DMS53 treated with DMSO at 0.1 percent for 48 hours (cell line): ENCODE measurements around the gene HEMK1.
A peak's percentile ranks its signal among the peaks of the same experiment; 100 is the strongest.

Source experiments
- DNase-seq: peaks from one replicate; lab custom pipeline; 2025; ENCODE audit not compliant: unreplicated experiment; lab: John Stamatoyannopoulos, UW

HEMK1 gene, protein sequence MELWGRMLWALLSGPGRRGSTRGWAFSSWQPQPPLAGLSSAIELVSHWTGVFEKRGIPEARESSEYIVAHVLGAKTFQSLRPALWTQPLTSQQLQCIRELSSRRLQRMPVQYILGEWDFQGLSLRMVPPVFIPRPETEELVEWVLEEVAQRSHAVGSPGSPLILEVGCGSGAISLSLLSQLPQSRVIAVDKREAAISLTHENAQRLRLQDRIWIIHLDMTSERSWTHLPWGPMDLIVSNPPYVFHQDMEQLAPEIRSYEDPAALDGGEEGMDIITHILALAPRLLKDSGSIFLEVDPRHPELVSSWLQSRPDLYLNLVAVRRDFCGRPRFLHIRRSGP

GRCh38 chr3:50568947-50569749 is at the start of gene HEMK1:
Gene HEMK1, plus strand, starts transcription at chr3:50569522. Its CDS starts 1,583 bp downstream, at chr3:50571105.
- peak; percentile 52 for DNase-seq

DNA sequence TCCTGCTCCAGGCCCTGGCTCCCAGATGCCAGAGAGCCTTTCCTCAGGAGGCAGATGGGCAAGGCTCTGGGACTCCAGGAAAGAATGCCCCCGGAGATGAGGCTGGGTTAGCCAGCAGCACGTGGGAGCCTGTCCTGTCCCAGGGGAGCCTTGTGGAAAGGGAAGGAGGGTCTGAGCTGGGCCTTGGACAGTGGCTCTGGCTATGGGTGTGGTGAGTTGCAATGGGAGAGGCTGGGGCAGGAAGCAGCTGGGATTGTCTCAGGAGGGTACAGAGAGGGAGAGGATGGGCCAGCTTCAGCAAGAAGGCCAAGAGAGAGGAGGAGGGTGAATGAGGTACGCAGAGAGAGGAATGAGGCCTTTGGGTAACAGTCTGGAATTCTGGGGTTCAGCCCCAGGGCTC is 48.5 kb upstream of the HEMK1 start:
- no peak for DNase-seq

DNA sequence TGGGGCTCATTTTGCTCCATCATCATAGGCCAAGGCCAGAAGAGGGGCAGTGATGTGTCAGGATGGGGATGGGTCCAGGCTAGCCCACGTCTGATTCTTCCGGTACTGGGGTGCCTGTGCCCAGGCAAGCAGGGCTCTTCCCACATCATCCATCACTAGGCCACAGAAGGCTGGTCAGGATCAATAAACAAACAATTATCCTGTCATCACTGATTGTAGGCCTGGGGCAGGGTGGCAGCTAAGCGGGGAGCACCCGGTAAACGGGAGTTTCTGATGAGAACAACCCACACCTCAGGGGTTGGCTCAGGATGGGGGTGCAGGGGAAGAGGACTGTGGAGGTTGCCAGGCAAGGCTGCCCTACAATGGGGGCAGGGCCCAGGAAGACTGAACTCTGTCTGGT is 47.8 kb upstream of the HEMK1 start:
- DNase-seq = no peak

DNA sequence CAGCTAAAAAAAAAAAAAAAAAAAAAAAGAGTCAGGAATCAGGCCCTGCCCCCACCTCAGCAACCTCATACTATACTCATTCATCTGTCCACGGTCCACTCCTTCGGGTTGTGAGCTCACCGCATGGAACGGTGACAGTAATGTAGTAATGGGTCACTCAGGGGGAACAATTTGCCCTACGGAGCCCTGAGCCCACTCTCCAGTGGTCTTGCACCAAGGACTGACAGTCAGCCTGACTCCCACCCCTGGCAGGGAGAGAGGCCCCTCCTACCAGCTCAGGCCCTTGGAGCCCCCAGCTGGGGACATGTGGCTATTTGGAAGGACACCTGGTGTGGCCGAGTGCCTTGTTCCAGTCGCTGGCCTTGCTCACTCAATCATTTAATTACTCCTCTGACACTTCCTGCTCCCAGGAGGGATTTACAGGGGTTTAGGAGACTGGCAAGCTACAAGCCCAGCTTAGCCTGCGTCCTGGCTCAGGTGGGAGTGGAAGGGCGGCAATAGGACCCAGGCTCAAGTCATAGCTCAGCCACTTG is 46.0 kb upstream of the HEMK1 start:
- no peak for DNase-seq

DNA sequence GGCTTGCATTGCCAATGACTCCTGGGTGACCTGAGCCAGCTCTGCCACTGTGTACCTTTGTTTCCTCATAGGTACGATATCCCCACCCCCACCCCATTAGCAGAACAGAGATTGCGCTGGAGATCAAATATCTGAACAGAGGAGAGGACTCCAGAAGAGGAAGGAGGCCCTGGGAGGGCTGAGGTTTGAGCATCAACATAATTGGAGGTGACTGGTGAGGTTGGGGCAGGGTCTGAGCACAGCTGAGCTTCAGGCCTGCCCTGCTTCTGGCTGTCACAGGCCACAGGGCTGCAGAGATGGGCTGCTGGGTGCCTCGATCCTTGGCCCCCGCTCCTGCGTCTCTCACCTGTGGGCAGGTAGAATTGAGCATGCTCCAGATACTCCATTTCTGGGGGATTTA is 44.6 kb upstream of the HEMK1 start:
- DNase-seq = no peak

DNA sequence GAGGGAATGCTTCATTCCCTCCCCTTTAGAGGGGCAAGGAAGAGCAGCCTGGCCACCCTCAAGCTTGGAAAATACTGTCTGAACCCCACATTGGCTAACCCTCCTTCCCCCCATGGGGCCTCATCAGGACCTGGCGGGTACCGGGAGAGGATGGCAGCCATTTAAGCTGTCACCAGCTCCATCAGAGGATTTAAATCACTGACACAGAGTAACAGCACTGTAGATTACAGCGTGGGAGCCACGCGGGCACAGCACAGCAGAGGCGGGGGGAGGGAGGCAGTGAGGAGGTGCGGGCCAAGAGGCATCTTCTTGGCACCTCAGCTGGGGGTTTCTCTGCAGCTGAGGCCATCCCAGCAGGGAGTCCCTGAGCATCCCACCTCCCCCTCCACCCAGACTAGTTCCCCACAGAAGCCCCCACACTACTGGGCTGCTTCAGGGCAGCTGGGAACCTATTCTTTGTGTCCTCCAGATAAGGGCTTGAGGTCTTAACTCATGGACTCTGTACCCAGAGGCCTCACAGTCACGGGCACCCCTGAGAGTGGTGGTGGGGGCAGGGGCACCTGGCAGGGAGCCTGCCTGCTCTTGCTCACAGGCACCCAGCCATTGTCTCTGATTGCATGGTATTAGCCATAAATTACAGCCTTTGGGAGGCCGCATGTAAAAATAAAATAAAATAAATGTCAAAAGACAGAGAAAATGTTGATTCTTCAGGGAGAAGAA is 44.0 kb upstream of the HEMK1 start:
- DNase-seq = no peak

DNA sequence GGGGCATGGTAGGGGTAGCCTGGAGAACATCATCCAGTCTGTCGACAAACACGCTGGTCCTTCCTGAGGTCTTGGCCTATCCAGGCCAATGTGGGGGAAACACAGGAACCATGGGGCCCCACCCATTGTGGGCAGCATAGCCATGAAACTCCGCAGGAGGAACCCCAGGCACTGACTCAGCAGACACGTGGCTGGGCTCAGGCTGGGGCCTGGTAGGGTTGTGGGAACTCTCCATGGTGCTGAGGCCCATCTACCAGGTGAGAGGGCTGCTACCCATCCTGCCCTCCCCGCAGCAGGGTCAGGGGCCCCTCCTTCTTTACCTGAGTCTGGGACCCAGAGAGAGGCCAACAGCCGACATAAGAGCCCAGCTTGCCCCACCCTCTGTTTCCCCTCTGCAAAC is 43.3 kb upstream of the HEMK1 start:
- no peak for DNase-seq

- no peak for DNase-seq
Observed at GRCh38 chr3:50530001-50530970, 39.0 kb upstream of the HEMK1 start.

DNA sequence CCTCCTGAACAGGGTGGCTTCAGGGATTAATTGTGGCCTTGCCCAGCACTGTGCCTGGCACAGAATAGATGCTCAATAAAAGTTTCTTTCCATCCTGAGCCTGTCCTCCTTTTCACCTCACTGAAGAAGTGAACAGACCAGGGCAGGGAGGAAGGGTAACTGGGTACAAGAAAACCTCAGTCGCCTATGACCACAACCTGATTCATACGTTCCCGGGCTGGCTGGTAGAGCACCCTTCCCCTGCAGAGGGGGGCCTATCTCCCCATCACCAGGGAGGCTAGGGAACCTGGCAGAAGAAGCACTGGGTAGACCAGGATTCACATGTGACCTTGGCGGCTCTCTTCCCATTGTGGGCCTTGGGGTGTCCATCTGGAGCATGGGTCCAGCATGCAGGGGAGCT is 38.1 kb upstream of the HEMK1 start:
- no peak for DNase-seq

GRCh38 chr3:50532062-50532705 is 37.1 kb upstream of the HEMK1 start:
- DNase-seq = no peak

- no peak for DNase-seq
Observed at GRCh38 chr3:50533316-50533715, 36.0 kb upstream of the HEMK1 start.

DNA sequence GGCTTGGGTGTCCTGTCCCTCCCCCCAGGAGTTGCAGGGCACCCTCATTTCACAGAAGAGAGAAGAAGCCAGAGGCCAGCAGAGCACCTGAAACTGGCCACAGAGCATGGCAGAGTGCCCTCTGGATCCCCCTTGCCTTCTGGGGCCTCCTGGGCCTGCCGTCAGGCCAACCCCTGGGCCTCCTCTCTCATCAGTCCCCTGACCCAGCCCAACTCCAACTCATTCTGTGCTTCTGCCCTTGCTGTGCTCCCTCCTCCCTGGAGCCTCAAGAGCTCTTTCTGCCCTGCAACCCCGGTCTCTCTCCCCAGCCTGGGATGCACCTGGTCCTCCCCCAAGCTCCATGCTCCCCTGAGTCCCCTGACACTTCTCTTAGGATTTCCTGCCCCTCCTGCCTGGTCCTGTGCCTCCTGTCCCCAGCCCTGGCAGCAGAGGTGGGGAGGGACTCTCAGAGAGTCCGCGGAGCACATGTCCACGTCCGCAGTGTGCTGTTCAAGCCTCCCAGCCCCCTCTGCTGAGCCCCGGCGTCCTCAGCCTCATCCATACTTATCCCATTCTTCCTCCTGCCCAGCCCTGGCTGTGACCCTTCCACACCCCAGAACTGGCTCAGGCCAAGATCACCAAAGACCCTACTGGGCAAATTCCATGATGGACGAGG is 35.4 kb upstream of the HEMK1 start:
- DNase-seq = no peak

DNA sequence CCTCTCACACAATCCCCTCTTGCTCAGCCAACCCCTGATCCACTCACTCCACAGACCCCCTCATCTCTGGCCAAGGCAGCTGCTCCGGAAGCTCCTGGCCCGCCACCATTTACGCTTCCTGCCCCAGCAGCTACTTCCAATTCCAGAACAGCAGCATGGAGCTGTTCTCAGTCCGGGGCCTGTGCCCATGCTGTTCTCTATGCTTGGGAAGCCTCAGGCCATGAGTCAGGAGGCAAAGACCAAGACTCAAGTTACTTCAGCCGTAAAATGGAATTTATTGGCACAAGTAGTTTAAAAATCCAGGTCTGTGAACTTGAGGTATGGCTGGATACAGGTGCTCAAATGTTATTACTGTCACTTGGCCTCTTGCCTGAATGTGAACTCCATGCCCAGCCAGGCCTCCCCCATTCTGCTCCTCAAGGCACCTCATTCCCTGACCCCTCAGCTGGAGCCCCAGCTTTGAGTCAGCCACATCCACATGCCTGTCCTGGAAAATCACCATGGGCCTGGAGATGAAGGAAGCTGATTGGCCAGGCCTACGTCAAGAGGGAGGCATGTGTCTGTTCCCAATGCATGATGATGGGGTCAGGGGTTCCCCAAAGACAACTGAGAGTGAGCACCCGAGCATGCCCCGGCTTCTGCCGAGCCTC is 34.5 kb upstream of the HEMK1 start:
- no peak for DNase-seq

DNA sequence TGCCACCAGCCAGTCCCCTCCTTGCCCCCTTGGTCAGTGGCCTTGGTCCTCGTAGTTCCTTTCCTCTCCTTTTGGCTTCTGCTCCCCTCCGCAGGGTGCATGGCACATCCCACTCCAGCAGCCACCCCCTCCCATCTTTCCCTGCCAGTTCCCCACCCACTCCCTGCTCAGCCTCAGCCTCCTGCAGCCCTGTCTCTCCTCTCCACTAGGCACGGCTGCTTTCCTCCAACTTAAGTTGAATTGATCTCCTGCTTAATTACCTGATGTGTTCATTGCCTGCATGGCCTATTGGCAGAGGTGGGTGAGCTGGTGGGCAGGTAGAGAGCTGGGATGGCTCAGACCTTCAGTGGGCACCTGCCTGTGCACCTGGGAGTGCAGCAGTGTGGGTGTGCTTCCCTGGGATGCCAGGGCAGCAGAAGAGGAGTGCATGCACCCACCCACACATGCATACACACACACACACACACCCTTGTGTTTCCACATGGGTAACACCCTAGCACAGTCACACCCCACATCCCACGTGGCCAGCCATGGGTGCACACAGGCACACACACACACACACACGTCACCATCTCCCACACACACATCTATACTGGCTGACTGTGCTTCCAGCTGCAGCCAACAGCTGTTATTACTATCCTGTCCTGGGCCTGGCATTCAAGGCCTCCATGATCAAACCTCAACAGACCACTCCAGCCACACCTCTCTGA is 32.7 kb upstream of the HEMK1 start:
- DNase-seq = no peak

DNA sequence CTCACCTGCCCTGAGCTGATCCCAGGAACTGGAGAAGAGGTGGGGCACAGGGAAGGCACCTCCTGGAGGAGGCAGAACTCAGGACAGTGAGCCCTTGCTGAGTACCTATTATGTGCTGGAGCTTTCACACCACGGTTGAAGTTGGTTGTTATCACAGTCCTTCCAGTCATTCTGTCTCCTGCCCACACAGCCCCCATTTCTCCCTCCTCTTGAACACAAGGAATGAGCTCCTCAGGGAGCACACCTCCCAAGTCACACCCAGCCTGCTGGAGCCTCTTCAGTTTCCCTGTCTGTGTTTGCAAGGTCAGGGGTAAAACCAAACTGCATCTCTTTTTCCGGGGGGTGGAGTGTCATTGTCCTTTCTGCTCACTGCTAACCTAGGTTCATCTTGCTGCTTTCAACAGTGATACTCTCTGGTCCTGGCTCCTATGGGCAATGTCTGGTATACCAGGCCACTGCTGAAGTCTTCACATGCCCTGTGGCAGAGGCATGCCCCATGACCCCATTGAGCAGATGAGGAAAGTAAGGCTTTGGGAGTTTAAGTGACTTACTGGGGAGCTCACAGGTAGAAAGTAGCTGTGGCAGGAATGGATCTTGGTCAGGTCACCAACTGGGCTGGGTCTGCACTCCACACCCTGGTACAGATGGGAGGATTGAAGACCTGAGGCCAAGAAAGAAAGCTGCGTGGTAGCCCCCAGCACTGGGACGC is 31.7 kb upstream of the HEMK1 start:
- no peak for DNase-seq

DNA sequence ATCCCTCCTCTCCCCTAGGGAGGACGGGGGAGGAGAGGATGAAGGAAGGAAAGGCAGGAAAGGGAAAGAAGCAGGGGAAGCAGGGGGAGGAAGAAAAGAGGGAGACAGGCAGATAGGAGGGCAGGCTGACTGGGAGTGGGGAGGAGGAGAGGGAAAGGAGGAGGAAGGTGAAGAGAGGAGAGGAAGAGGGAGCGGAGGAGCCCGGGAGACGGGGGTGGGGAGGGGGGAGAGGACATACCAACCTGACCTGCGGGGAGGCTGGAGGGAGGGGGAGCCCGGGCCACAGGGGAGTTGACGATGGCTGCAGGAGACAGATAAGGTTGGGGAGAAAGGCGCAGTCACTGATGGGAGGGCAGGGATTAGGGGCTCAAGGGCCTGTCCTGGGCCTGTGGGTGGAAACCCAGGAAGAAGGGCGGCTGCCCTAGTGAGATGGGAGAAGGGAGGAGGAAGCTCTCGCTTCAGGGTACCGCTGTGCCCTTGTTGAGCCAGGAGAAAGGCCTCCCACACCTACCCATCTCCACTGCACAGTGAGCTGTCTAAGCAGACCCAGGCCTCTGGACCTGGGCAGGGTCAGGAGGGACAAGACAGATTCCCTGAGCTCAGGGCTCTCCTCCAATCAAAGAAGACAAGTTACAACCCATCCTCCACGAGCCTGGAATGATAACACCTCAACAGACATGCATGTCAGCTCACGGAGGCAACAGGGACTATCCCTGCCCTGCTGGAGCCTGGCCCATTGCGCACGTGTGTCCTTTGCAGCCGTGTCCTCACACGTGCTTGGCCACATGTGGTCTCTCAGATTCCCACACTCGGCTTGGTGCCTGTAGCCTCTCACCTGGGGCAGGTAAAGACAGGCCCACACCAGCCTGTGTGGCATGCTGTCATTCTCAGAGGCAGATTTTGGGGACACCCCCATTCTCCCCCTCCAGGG is 29.7 kb upstream of the HEMK1 start:
- no peak for DNase-seq
